GM19372 (cell line): ENCODE results near the gene IL4I1.

Experiments
- ATAC-seq: cut with Tn5 transposase; IDR thresholded peaks from one replicate; pipeline ENCODE4 v1.9.1; 2021; ENCODE audit warnings: mild to moderate bottlenecking, low read depth, moderate library complexity; ENCODE audit not compliant: unreplicated experiment

IL4I1 gene

GRCh38 chr19:49895566-49896297 is 955 bp downstream of the IL4I1 start:
- ATAC-seq, result no peak

- ATAC-seq, result no peak
Observed at GRCh38 chr19:49894879-49895565, 1.7 kb downstream of the IL4I1 start.

GRCh38 chr19:49894011-49894664 is 2.5 kb downstream of the IL4I1 start:
- ATAC-seq, result no peak

GRCh38 chr19:49892716-49893115 is 4.0 kb downstream of the IL4I1 start:
- ATAC-seq, result no peak

- no peak for ATAC-seq
Observed at GRCh38 chr19:49891393-49891792, 5.3 kb downstream of the IL4I1 start.

GRCh38 chr19:49890349-49891311 is 6.1 kb downstream of the IL4I1 start:
- no peak for ATAC-seq

- no peak for ATAC-seq
Observed at GRCh38 chr19:49889687-49890348, 6.9 kb downstream of the IL4I1 start.

- no peak for ATAC-seq
Observed at GRCh38 chr19:49889038-49889686, 7.5 kb downstream of the IL4I1 start.

- no peak for ATAC-seq
Observed at GRCh38 chr19:49888510-49888824, 8.2 kb downstream of the IL4I1 start.

- ATAC-seq, result no peak
Observed at GRCh38 chr19:49887665-49888509, 8.8 kb downstream of the IL4I1 start.

GRCh38 chr19:49887037-49887664 is 9.5 kb downstream of the IL4I1 start:
- ATAC-seq, result no peak

GRCh38 chr19:49884760-49885159 is 11.9 kb downstream of the IL4I1 start:
- ATAC-seq, result no peak

- no peak for ATAC-seq
Observed at GRCh38 chr19:49884109-49884508, 12.6 kb downstream of the IL4I1 start.

GRCh38 chr19:49883094-49883493 is 13.6 kb downstream of the IL4I1 start:
- no peak for ATAC-seq

GRCh38 chr19:49882643-49883042 is 14.0 kb downstream of the IL4I1 start:
- no peak for ATAC-seq

GRCh38 chr19:49881672-49882394 is 14.9 kb downstream of the IL4I1 start:
- ATAC-seq, result no peak

GRCh38 chr19:49881186-49881585 is 15.5 kb downstream of the IL4I1 start:
- no peak for ATAC-seq
